Measurements from ENCODE around the gene CT45A1. TPM values are rescaled to one million over a fixed set of nuclear protein-coding genes. Genes with fewer than 3 reads are reported as not detected.

CT45A1 gene
- total RNA-seq, 2 experiments from 2014 or later: not detected

- H3K27ac ChIP-seq (ENCODE audit: low read depth, low read length, poor library complexity, severe bottlenecking): no peak overlapping the region
- no peaks in the 10 kb centered on the region for H3K9me3 ChIP-seq (ENCODE audit: low read length)
- no peaks in the 10 kb centered on the region for H3K9me2 ChIP-seq (ENCODE audit: insufficient read depth, low read length)
- ChIA-PET POLR2A (no interaction called here), CTCF (ENCODE audit: unreplicated experiment) (no interaction called here)
- no peaks in the 10 kb centered on the region for H4K20me1 ChIP-seq (ENCODE audit: insufficient read depth, low read length)
- no peak overlapping the region for H3K4me3 ChIP-seq (ENCODE audit: low read depth, low read length, poor library complexity, severe bottlenecking)
- no peak overlapping the region for H3K4me2 ChIP-seq (ENCODE audit: low read length)
- H3K36me3 ChIP-seq (ENCODE audit: insufficient read depth, low read length): no peaks in the 10 kb centered on the region
- TF ChIP-seq CTCF (conservative IDR thresholded peaks at IDR 0.05; ENCODE audit: low read length) (no peak), EZH2phosphoT487 (IDR thresholded peaks at IDR 0.05; ENCODE audit: borderline replicate concordance, low read depth, low read length) (no peak)
- no peaks in the 10 kb centered on the region for H3K4me1 ChIP-seq (ENCODE audit: insufficient read depth, low read length, poor library complexity, severe bottlenecking)
- no peak overlapping the region for H2AFZ ChIP-seq (ENCODE audit: low read length)
- intact Hi-C loops (cut with micrococcal nuclease; ENCODE audit: unreplicated experiment): no loop called here
- no TSS peak for BruUV-seq (replicated peaks)
- no peaks in the 10 kb centered on the region for H3K79me2 ChIP-seq (ENCODE audit: insufficient read depth, low read depth, low read length)
- no peak for DNase-seq (ENCODE audit: low spot score)
These were observed 18.0 kb upstream of the CT45A1 start for GRCh38 chrX:135695471-135695870.

- no peak overlapping the region for H2AFZ ChIP-seq (ENCODE audit: low read length)
- H3K36me3 ChIP-seq (ENCODE audit: insufficient read depth, low read length): no peaks in the 10 kb centered on the region
- intact Hi-C loops (cut with micrococcal nuclease; ENCODE audit: unreplicated experiment): no loop called here
- no peaks in the 10 kb centered on the region for H3K9me3 ChIP-seq (ENCODE audit: low read length)
- no peak overlapping the region for H3K4me3 ChIP-seq (ENCODE audit: low read depth, low read length, poor library complexity, severe bottlenecking)
- H3K79me2 ChIP-seq (ENCODE audit: insufficient read depth, low read depth, low read length): no peaks in the 10 kb centered on the region
- H3K4me2 ChIP-seq (ENCODE audit: low read length): no peak overlapping the region
- no peaks in the 10 kb centered on the region for H4K20me1 ChIP-seq (ENCODE audit: insufficient read depth, low read length)
- no peak for TF ChIP-seq EZH2phosphoT487 (IDR thresholded peaks at IDR 0.05; ENCODE audit: borderline replicate concordance, low read depth, low read length)
- TF ChIP-seq CTCF (conservative IDR thresholded peaks at IDR 0.05; ENCODE audit: low read length): 0 out of 2 replicates have a peak, but pooled peaks have one; percentile 18
- H3K4me1 ChIP-seq (ENCODE audit: insufficient read depth, low read length, poor library complexity, severe bottlenecking): no peaks in the 10 kb centered on the region
- DNase-seq (ENCODE audit: low spot score): no peak
- CTCF ChIA-PET (ENCODE audit: unreplicated experiment): no interaction called here
- no TSS peak for BruUV-seq (replicated peaks)
- POLR2A ChIA-PET: no interaction called here
- H3K9me2 ChIP-seq (ENCODE audit: insufficient read depth, low read length): no peaks in the 10 kb centered on the region
- H3K27ac ChIP-seq (ENCODE audit: low read depth, low read length, poor library complexity, severe bottlenecking): no peak overlapping the region
These were observed 15.8 kb upstream of the CT45A1 start for GRCh38 chrX:135697601-135698000.

- Histone ChIP-seq H4K20me1 (ENCODE audit: insufficient read depth, low read length) (no peaks in the 10 kb centered on the region), H3K27ac (ENCODE audit: low read depth, low read length, poor library complexity, severe bottlenecking) (no peak overlapping the region), H3K9me3 (ENCODE audit: low read length) (no peaks in the 10 kb centered on the region), H3K9me2 (ENCODE audit: insufficient read depth, low read length) (no peaks in the 10 kb centered on the region), H3K4me3 (ENCODE audit: low read depth, low read length, poor library complexity, severe bottlenecking) (no peak overlapping the region), H3K79me2 (ENCODE audit: insufficient read depth, low read depth, low read length) (no peaks in the 10 kb centered on the region), H3K4me1 (ENCODE audit: insufficient read depth, low read length, poor library complexity, severe bottlenecking) (no peaks in the 10 kb centered on the region), H3K36me3 (ENCODE audit: insufficient read depth, low read length) (no peaks in the 10 kb centered on the region), H2AFZ (ENCODE audit: low read length) (no peak overlapping the region), H3K4me2 (ENCODE audit: low read length) (no peak overlapping the region)
- ChIA-PET CTCF (ENCODE audit: unreplicated experiment) (no interaction called here), POLR2A (no interaction called here)
- no peak for TF ChIP-seq CTCF (conservative IDR thresholded peaks at IDR 0.05; ENCODE audit: low read length)
- no peak for TF ChIP-seq EZH2phosphoT487 (IDR thresholded peaks at IDR 0.05; ENCODE audit: borderline replicate concordance, low read depth, low read length)
- no peak for DNase-seq (ENCODE audit: low spot score)
- intact Hi-C loops (cut with micrococcal nuclease; ENCODE audit: unreplicated experiment): no loop called here
- BruUV-seq (replicated peaks): no TSS peak
These were observed 14.5 kb upstream of the CT45A1 start for GRCh38 chrX:135698924-135699323.

Measured in OCI-LY7 (cell line).